NCI-H2171 treated with DMSO at 0.1 percent for 48 hours (cell line): ENCODE data around the gene LARGE1.
A peak's percentile ranks its signal among the peaks of the same experiment; 100 is the strongest.

Experiments used
- DNase-seq: peaks from one replicate; lab custom pipeline; 2025; lab: John Stamatoyannopoulos, UW

Gene LARGE1

GRCh38 chr22:33520904-33521780 lies 399.1 kb downstream of the LARGE1 start:
- no peak for DNase-seq

GRCh38 chr22:33519974-33520903 lies 400.0 kb downstream of the LARGE1 start:
- DNase-seq = no peak

DNA sequence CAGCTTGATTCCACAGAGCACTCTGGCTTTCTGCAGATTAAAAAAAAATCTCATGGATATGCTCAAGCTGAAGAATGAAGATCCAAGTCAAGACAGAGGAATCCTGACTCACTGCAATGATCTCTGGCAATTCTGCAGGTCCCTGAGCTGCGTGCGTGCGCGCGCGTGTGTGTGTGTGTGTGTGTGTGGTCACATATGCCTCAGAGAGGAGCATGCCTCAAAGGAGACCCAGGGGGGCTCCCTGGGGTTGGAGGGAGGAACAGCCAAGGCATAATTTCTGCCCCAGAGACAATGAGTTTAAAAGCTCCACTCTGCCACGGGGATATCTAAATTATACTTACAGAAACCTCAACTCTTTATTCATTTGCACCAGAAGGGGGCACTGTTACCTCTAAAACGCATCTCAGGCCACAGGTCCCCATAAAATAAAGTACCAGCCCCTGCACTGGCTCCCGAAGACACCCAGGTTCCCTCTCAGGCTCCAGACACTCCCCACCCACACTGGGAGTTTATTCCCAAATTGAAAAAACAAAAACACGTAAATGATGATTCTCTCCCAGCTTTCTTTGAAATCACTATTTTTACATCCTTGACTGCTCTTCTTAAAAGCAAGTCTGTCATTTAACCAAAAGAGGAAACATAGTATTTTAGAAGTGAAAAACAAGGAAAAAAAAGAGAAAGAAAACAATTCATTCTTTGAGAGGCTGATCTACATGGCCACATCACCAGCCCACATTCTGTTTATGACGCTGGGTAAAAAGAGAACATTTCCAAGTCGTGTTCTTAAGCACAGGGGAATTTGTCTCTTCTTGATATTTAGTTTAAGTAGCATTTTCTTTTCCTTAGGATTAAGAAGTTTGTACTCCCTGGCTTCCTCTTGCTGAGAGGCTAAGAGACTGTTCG lies 401.0 kb downstream of the LARGE1 start:
- DNase-seq = peak; percentile 32

DNA sequence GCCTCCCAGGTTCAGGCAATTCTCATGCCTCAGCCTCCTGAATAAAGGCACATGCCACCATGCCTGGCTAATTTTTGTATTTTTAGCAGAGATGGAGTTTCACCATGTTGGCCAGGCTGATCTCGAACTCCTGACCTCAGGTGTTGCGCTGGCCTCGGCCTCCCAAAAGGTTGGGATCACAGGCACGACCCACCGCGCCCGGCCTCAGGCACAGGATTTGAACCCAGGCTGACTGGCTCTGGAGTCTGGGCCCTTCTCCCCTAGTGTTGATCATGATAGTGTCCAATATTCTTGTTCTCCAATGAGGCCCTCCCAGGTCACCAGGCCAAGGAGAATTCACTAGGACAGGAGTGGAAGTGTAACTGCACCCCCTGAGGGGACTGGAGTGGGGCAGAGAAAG lies 401.9 kb downstream of the LARGE1 start:
- DNase-seq = no peak

- no peak for DNase-seq
Measured at GRCh38 chr22:33515795-33516194, 404.5 kb downstream of the LARGE1 start.

- DNase-seq = no peak
Measured at GRCh38 chr22:33513388-33514338, 406.6 kb downstream of the LARGE1 start.

- no peak for DNase-seq
Measured at GRCh38 chr22:33512908-33513307, 407.4 kb downstream of the LARGE1 start.

GRCh38 chr22:33510429-33510904 lies 409.8 kb downstream of the LARGE1 start:
- no peak for DNase-seq

DNA sequence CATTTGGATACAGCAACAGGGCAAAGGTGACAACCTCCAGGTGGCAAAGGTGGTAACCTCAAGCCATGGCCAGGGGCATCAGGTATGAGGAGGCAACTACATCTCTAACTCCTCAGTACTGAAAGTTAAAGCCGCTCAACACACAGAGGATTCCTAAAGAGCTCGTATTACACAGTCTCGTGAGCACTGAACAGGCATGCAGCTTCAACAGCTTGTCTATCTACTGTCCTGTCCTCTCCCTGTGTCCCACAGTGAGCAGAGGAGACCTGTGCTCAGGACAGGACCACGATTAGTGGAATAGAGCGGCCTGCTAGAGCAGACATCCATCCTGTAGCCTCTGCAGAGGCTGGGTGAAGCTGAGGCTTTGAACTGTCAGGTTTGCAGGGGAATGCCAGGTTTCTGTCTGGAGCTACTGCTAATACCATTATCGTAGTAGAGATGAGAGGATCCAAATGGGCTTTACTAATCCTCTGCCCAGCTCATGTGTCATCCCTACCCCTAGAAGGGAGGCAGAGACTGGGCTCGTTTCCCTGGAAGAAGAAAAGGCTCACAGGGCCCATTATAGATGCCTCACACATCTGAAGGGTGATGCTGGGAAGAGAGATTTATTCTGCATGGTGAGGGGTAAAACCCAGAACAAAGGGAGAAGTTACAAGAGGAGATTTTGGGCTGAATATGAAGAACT lies 415.2 kb downstream of the LARGE1 start:
- no peak for DNase-seq

- no peak for DNase-seq
Measured at GRCh38 chr22:33496112-33496511, 424.2 kb downstream of the LARGE1 start.

- no peak for DNase-seq
Measured at GRCh38 chr22:33493476-33494205, 426.6 kb downstream of the LARGE1 start.

DNA sequence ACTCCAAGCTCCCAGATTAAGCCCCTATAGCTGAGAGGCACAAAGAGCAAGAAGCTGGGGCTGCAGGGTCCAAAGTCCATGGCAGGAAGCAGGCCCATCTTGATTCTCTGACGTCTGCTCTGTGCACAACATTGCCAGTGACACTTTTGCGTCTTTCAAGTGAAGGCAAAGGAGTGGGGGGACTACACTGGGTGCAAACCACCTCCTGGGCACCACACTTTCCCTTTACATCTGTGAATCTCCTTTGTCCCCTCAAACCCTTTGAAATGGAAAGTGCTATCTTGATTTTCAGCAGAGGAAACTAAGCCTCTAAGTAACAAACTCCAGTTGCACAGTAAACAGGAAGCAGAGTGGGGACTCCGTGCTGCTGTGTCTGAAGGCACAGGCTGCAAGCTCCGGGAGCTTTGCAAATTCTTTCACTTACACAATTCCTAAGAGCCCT lies 428.0 kb downstream of the LARGE1 start:
- no peak for DNase-seq

DNA sequence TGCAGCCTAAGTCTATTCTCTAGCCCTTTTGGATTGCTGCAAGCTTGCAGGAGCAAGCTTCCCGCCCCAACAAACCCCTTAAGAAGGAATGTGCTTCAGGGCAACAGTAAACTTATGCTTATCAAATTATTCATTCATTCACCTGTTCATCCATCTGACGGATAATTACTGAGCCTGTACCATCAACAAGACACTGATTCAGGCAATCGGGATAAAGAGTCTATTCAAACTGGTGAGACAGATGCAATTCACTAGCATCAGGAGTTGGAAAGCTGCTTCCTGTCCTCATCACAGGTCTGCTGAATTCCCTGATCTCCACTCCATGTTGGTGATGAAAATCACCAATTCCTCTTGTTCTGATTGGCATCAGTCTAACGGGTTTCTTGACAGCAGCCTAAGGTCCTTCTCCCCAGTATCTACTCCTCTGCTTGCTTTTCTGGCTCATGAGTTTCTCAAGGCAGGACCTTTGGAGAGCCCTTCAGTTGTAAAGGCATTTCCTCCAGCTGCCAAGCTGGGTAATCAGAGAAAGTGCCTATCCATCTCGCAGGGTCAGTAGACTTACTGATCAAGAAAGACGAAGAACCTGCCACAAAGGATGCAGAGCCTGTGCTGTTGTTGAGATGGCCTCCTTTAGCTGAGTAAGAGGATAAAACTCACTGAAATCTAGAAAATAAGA lies 433.1 kb downstream of the LARGE1 start:
- DNase-seq = no peak

DNA sequence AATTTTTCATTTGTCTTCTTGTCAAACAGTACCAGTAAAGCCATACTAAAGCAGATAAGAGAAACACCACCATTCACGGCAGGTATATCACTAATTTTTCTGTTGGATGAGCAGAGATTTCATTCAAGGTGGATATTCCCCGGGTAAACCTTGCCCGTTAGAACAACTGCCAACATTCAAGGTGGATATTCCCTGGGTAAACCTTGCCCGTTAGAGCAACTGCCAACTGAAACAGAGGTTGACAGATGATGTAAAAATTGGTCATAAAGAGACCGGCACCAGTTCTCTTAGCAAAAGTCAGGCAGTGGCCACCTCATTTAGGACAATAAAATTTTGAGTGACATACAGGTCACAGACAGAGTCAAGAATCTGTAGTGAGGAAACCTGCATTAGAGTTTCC lies 438.7 kb downstream of the LARGE1 start:
- DNase-seq = no peak

- no peak for DNase-seq
Measured at GRCh38 chr22:33477120-33478111, 442.9 kb downstream of the LARGE1 start.

DNA sequence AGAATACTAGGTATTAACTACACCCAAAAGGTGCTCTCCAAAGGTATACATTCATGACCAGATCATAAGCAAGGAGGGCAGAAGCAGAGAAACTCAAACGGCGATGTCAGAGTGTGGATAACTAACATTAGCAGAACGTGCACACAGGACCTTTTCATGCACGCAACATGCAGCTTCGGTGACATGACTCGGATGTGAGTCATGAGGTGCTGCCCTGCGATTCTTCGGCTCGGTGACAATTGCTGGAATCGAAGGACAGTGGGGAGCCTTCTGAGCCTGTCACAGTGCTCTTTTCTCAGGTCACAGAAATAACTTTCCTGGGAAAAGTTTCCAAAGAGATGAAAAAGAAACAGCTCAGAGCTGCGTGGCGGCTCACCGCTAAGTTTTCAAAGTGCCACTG lies 443.6 kb downstream of the LARGE1 start:
- DNase-seq = no peak

GRCh38 chr22:33476206-33476605 lies 444.1 kb downstream of the LARGE1 start:
- DNase-seq = no peak
